HUDEP-2 (cell line): ENCODE measurements around the gene SETD4.
"Not testable (repeated sequence)": the region's sequence is repeated elsewhere in the genome, so short reads cannot be mapped to it uniquely, and the experiment has no call there.

Experiments used
- DNase-seq, 76 experiments: peaks; one replicate each; lab custom pipeline; 2025; ENCODE audit not compliant: unreplicated experiment in 76 of 76; lab: John Stamatoyannopoulos, UW

Gene SETD4, protein sequence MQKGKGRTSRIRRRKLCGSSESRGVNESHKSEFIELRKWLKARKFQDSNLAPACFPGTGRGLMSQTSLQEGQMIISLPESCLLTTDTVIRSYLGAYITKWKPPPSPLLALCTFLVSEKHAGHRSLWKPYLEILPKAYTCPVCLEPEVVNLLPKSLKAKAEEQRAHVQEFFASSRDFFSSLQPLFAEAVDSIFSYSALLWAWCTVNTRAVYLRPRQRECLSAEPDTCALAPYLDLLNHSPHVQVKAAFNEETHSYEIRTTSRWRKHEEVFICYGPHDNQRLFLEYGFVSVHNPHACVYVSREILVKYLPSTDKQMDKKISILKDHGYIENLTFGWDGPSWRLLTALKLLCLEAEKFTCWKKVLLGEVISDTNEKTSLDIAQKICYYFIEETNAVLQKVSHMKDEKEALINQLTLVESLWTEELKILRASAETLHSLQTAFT

DNA sequence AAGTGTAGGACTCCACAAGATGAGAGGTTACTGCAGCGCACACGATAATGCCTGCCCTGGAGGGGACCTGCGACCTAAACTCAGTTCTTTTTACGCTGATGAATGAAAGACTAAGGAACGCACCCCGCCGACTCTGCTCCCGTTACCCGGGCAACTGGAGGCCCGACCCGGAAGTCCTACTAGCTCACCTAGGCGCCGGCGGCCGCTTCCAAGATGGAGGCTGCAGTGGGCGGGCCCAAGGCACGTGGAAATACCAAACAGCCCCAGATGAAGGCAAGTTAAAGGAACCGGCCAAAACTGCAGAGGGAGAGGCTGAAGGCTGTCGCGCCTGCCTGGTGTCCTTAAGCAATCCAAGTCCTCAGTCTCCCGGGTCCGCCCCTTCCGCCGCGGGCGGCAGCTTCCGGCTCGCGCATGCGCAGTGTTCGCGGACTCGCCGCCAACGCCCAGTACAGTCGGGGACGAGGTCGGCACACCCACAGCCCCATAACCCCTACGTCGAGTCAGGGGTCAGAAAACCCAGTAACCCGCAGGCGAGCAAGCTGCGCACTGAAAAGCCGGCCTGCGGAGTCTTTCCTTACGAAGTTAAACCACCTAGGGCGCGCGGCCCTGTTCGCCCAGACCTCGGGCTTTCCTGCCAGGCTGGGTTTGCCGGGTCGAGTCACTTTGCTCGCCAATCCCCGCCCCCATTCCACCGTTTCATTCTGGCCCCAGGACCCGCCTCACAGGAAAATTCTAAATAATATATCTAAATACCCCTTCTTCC is at the start of gene SETD4:
TSS of gene SETD4 (minus strand) at position 368 of the 763 bp plus-strand sequence. CDS start 1,638 bp downstream, outside the sequence.
- peak; percentile 63 to 99 (median 90) for DNase-seq

DNA sequence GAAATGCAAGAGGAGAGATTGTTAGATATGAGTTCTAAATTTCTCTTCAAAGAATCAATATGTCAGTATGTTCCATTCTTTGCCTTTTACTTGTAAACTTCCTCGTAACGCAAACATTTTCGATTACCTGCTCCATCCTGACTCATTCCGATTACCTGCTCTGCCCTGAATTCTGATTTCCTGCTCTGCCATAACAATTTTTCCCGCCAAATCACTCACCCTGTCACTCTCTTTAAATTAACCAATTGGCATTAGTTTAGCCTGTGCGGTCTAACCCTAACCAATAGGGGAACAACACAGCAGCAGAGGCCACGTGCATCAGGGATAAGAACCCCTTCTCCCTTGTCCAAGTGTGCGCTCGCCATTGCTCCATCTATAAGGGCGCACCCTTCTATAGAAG is 49.5 kb upstream of the SETD4 start:
- DNase-seq, result no peak

DNA sequence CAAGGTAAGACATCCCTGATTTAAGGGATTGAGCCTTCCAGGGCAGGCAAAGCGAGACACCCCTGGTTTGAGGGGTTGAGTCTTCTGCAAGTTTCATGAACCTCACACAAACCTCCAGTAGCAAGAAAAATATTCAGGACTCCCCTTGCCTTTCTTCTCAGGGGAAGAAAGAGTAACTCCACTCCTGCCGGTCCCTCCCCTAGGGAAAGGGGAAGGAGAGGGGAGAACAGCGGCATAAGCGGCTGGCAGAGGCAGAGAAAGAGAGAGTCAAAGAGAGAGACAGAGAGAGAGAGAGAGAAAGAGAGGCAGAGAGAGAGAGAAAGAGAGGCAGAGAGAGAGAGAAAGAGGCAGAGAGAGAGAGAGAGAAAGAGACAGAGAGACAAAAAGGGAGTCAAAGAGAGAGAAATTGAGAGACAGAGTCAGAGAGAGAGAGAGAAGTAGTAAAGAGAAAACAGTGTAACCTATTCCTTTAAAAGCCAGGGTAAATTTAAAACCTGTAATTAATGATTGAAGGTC is 45.1 kb upstream of the SETD4 start:
- DNase-seq, result no peak

DNA sequence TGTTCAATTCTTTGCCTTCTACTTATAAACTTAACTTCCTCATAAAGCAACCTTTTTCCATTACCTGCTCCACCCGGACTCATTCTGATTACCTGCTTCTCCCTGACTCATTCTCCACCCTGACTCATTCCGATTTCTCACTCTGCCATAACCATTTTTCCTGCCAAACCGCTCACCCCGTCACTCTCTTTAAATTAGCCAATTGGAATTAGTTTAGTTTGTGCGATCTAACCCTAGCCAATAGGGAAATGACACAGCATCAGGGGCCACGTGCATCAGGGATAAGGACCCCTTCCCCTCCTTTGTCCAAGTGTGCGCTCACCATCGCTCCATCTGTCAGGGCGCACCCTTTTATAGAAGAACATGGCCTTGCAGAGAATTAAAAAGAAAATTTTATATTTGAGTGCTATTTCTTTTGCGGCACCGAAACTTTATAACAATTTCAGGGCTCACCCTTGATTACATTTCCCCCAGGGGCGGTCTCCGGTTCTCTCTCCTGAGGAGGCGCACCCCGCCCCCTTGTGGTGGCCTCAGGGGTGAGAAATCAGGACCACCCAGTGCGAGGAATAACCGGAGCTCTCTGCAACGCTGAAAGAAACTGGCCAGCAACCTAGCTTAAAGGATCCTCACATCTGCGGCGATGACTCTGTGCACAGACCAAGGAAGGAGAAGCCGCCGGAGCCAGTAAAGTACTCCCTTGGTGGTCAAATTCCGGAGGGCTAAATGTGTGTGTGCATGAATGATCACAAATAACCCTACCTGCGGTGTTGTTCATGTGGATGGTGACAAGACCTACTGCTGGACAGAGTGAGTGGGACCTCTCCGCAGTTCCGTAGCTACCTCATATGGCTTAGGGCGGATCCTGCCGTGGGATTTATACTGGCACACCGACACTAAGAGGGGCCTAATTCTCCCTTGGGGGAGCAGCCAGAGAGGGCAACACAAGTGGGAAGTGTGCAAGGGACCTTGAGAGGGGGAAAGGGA is 44.3 kb upstream of the SETD4 start:
- peak in 13 of 76 experiments; percentile 7 to 35 (median 18) for DNase-seq

DNA sequence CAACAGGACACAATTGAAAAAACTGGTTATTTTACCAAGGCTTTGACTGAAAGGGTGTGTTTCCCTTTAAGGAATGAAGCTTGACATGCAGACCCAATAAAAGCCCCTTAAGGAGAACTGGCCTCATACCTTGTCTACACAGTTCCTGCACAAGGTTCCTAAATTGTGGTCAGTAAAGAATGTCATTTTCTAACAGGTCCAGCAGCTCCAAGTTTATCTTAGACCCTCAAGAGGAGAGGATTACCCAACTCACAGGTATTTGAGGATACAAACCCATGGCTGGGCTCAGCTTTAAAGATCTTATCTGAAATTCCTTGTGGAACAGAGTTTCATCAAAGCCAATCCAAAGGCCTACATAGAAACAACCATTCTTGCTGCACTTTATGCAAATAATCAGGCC is 43.1 kb upstream of the SETD4 start:
- DNase-seq, result no peak

DNA sequence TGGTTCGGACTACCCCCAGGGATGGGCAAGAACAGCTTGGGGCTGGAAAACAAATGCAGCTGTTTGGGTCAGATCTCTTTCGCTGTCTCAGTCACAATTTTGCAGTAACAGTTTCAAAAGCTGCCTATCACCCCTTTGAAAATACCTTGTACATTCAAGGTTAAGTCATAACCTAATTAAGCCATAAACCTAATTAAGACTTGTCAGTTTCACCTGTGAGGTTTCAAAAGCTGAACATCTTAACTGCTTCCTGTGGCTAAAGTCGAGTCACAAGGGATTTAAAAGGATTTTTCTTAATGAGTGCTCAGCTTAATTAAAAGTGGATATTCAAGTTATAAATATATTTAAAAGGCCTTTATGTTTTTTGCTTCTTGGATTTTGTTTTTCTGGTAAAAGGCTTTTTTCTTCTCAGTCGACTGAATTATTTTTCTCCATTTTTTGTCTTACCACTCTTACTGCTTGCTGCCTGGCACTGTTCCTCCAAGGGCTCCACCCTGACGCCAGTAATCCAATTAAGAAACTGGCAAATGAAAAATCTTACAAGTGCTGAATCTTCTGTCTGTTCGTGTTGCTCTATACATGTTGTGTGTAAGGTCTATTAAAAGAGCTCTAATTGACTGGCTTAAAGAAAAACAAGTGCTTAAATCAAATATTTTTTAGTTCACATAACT is 40.8 kb upstream of the SETD4 start:
- DNase-seq, result no peak

DNA sequence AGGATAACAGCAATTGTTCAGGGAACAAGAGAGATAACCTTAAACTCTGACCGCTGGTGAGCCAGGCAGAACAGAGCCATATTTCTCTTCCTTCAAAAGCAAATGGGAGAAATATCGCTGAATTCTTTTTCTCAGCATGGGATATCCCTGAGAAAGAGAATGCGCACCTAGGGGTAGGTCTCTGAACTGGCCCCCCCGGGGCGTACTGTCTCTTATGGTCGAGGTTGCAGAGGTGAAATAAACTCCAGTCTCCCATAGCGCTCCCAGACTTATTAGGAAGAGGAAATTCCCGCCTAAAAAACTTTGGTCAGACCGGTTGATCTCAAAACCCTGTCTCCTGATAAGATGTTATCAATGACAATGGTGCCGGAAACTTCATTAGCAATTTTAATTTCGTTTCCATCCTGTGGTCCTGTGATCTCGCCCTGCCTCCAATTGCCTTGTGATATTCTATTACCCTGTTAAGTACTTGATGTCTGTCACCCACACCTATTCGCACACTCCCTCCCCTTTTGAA is 39.4 kb upstream of the SETD4 start:
- not testable (repeated sequence) for DNase-seq

DNA sequence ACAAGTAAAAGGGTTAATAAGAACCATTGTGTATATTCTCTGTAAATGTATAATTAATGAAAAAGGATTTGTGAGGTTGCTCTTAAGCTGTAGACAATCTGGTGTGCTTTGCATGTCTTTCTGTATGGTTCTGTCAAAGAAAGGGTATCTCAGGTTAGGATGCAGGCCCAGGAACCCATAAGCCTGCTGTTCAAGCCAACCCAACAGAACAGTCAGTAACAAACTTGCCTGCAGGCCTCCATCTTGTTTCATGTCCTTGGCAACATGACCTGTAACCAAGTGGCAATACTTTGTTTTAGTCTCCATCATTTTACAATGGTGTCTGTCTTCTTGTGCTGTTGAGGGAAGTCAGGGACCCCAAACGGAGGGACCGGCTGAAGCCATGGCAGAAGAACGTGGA is 38.7 kb upstream of the SETD4 start:
- DNase-seq, result no peak

DNA sequence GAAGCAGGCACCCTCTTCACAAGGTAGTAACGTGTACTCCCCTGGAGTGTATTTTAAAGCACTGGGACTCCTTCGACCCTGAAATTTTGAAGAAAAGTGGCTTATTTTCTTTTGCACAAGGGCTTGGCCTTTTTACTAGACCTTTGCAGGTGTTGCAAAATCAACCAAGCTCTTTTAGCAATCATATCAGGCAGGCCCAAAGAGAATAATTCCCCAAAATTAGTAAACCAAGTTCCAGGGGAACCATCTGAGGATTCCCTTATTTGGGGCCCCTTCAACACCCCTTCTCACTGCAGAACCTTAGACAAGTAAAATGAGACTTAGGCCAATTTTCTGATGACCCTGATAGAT is 37.8 kb upstream of the SETD4 start:
- DNase-seq, result no peak

DNA sequence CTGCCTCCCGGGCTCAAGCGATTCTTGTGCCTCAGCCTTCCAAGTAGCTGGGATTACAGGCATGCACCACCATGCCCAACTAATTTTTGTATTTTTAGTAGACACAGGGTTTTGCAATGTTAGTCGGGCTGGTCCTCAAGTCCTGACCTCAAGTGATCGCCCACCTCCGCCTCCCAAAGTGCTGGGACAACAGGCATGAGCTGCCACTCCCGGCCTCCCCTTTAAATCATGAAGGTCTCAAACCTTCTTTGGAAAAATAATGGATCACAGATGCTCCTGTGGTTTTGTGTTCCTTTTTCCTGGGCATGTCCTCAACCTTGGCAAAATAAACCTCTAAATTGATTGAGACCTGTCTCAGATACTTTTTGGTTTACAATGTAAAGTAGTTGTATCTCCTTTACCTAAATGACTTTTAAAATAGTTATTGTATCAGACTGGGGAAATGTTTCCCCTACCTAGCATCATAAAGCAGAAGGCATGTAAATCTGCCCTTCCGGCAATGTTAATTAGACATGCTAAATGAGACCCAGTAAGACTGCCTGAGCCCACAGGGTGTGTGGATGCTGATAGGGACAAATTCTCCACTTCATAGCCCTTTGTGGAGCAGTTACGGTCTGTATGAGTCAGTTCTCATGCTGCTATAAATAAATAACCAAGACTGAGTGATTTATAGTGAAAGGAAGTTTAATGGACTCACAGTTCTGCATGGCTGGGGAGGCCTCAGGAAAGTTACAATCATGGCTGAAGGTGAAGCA is 37.3 kb upstream of the SETD4 start:
- no peak for DNase-seq

DNA sequence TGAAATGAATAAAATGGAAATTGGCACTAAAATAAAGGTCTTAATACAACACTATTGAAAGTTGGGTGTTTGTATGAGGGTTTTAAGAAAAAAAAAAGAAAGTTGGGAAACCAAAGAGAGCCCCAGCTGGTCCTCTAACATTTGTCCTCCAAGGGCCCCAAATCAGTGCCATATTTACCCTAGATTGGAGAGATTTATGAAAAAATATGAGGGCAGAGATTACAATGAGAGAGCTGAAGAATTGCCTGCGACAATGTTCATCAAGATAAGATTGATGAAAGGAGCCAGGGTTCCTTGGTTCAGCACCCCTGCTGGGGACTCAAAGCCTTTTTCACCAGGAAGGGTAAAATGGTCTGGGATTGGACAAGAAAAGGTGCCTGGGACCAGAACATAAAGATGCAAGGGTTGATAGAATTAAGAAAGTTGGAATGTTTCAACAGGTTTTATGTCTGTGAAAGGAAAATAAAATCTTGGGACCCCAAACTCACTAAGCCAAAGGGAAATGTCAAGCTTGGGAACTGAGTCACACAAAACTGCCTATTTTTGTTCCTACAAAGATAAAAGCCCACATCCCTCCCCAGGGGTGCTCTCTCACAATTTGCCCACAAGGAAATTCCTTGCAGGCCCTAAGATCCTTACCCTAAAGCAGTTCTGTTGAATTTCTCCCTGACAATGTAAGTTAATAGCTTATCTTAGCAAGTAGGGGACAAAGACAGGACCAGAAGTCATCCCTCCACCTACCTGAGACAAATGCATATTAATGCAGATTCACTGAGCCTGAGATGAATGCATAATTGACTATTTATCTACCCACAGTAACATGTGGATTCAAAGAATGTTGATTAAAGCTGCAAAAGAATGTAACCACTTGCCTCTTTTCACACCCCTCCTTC is 36.3 kb upstream of the SETD4 start:
- DNase-seq, result no peak

DNA sequence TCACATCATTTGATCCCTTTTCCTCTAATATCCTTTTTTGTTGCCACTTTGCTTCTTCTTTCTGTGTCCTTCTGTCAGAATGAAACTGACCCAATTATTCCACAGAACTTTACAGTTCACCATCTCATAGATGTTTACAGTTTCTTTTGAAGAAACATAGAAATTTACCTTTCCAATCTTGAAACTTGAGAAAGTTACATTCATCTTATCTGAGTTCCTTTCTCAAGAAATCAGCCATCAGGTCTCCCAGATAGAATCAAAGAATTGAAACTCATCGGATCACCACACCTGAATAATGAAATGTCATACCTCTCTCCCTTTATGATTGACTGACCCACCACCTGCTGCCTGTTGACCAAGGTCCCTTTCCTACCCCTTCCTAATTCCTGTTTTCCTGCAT is 33.2 kb upstream of the SETD4 start:
- no peak for DNase-seq

DNA sequence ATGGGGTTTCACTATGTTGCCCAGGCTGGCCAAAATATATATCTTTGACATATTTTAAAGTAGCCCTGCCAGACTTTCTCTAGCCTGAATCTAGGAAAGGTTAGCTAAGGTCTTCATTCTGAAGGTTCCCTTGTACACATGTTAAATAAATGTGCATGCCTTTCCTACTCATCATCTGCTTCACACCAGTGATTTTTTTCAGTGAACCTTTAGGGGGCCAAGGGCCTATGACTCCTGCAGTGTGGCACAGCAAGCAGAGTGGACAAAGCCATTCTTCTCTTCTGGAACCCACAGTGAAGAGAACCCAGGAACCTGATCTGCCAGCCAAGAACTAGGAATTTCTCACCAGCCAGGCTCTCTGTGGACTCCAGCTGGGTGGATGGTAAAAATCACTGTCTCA is 32.4 kb upstream of the SETD4 start:
- DNase-seq, result no peak

DNA sequence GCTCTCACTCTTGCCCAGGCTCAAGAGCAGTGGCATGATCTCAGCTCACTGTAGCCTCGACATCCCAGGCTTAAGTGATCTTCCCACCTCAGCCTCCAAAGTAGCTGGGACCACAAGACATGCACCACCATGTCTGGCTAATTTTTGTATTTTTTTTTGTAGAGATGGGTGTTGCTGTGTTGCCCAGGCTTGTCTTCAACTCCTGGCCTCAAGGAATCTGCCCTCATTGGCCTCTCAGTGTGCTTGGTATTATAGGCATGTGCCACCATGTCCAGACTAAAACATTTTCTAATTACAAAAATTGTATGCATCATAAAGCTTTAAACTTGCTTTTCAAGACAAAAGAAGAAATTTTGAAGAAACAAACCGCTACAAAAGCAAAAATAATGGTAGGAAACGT is 29.6 kb upstream of the SETD4 start:
- DNase-seq, result no peak

DNA sequence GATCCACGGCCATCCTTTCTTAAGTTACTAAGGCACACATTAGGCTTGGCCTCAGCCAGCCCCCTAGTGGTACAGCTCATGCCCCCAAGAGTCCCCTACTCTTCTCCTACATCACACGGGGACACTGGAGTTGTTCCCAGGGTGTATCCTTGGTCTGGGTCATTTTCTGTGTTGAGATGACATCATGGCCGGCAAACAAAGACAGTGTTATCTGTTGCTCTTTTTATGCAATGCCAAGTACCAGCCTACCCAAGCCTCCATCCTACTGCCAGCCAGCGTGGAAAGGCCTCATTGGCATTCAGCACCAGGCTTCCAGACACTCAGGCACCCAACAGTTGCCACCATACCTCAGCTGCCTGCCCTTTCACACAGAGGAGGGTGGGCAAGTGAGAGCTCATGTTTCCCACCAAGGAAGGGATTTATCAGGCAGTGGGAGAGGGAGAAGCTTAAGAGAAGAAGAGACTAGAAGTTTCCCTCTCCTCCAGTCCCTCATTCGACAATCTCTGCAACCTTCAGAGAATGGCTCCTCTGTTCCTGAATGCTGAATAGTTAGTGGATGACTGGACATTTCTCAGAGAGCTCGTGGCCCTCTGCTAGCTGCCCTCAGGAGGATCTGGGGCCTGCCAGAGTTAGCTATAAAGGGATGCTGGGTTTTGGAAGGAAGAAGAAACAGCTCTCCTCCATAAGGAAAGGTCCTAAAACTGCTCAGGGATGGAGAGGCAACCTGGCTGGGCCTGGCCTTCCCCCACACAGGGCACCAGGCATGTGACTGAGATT is 27.2 kb upstream of the SETD4 start:
- peak in 1 of 76 experiments; percentile 7 for DNase-seq

DNA sequence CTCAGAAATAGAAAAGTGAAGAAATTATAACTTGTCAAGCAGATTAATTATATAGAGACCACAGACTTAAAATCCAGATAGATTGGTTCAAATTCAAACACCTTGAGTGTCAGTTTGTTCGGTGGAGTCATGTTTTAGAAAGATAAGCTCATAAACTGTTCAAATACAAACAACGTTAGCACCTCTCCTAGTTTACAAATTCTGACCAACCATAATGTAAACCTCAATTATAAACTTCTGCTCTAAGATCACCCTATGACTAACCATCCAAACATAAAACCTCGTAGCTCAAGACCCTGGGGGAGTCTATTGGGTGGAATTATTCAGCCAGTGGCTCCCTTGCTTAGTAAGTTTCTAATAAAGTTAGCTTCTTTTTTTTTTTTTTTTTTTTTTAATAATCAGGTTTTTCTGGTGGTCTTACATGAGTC is 21.9 kb upstream of the SETD4 start:
- no peak for DNase-seq

DNA sequence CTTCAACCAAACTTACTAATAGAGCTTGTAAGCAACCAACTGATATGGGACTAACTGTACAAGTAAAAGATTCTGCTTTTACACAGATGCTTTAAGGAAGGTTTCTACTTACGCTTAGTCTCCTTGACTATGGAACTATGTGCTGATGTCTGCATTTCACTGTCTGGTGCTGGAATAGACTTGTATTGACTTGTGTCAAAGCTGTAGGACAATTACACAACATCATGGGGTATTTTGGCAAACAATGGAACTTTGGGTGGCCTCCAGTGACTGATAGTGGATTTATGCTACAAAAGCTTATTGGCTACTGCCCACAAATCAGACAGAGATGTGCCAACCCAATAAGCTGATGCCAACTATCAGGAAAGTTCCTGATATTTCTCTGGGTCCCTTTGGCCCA is 20.1 kb upstream of the SETD4 start:
- DNase-seq, result no peak
